ENCODE data around the gene CCDC12.

Gene CCDC12

GRCh38 chr3:46935989-46936558 lies 40.5 kb downstream of the CCDC12 start:
- no peak for DNase-seq

GRCh38 chr3:46935168-46935858 lies 41.2 kb downstream of the CCDC12 start:
- peak; percentile 98 for DNase-seq

GRCh38 chr3:46934498-46935167 lies 41.9 kb downstream of the CCDC12 start:
- peak; percentile 40 for DNase-seq

GRCh38 chr3:46934072-46934471 lies 42.5 kb downstream of the CCDC12 start:
- no peak for DNase-seq

GRCh38 chr3:46933261-46933660 lies 43.3 kb downstream of the CCDC12 start:
- no peak for DNase-seq

GRCh38 chr3:46932455-46933225 lies 43.9 kb downstream of the CCDC12 start:
- DNase-seq, result no peak

GRCh38 chr3:46931631-46932331 lies 44.8 kb downstream of the CCDC12 start:
- DNase-seq, result peak; percentile 23

GRCh38 chr3:46930945-46931403 lies 45.6 kb downstream of the CCDC12 start:
- no peak for DNase-seq

GRCh38 chr3:46930166-46930944 lies 46.2 kb downstream of the CCDC12 start:
- no peak for DNase-seq

GRCh38 chr3:46929324-46929723 lies 47.2 kb downstream of the CCDC12 start:
- no peak for DNase-seq

GRCh38 chr3:46928282-46928681 lies 48.3 kb downstream of the CCDC12 start:
- no peak for DNase-seq

GRCh38 chr3:46927718-46928073 lies 48.8 kb downstream of the CCDC12 start:
- no peak for DNase-seq

GRCh38 chr3:46926871-46927717 lies 49.5 kb downstream of the CCDC12 start:
- no peak for DNase-seq

GRCh38 chr3:46926447-46926846 lies 50.1 kb downstream of the CCDC12 start:
- DNase-seq, result no peak

GRCh38 chr3:46926039-46926438 lies 50.5 kb downstream of the CCDC12 start:
- DNase-seq, result no peak

GRCh38 chr3:46925585-46925934 lies 51.0 kb downstream of the CCDC12 start:
- no peak for DNase-seq

- DNase-seq, result no peak
Observed at GRCh38 chr3:46924921-46925584, 51.5 kb downstream of the CCDC12 start.

GRCh38 chr3:46923559-46924350 lies 52.8 kb downstream of the CCDC12 start:
- peak; percentile 37 for DNase-seq

GRCh38 chr3:46922871-46923558 lies 53.5 kb downstream of the CCDC12 start:
- no peak for DNase-seq

Data from fibroblast of skin of back (primary cell).